H1 (cell line): ENCODE data around the gene IDI2. TPM values are rescaled to one million over a fixed set of nuclear protein-coding genes. Genes with fewer than 3 reads are reported as not detected.

ENCODE experiments used
- CTCF ChIA-PET: fragments of 300-600 bp; sonication (Branson Sonifier 250); formaldehyde crosslinking; loops from one replicate; lab custom pipeline; 2021; ENCODE audit not compliant: partially characterized antibody; lab: Charles Lee
- POLR2A ChIA-PET: fragments of 300-600 bp; sonication (Branson Sonifier 250); formaldehyde crosslinking; loops from one replicate; lab custom pipeline; 2021; ENCODE audit warnings: inconsistent platforms; ENCODE audit not compliant: partially characterized antibody; lab: Charles Lee
- DNase-seq, 2 experiments: peaks; one replicate each; pipeline versions ENCODE4 v3.0.0 to v3.0.0-alpha.2; 2010 to 2022; ENCODE audit warnings: low spot score in 2 of 2, low read depth in 1 of 2, mixed read lengths in 1 of 2
- FAIRE-seq: peaks from 2 replicates; lab custom pipeline; 2011; peaks lifted over from hg19 to GRCh38; lab: Jason Lieb, UNC
- H2AFZ ChIP-seq: 2 replicates; pipeline ENCODE4 v1.8.1; 2012; ENCODE audit warnings: low read length, inconsistent platforms
- H2AK5ac ChIP-seq: 2 replicates; pipeline ENCODE4 v1.6.1; 2013; ENCODE audit warnings: low read depth, low read length
- H2BK120ac ChIP-seq: replicated peaks from 2 replicates; pipeline ENCODE3; 2013; ENCODE audit warnings: low read depth, low read length, inconsistent platforms
- H2BK12ac ChIP-seq: 2 replicates; pipeline ENCODE4 v1.6.1; 2013; ENCODE audit warnings: low read depth, low read length
- H2BK15ac ChIP-seq: 2 replicates; pipeline ENCODE4 v1.6.1; 2013; ENCODE audit warnings: low read length
- H2BK20ac ChIP-seq: 2 replicates; pipeline ENCODE4 v1.6.1; 2013; ENCODE audit warnings: low read length
- H2BK5ac ChIP-seq: 2 replicates; pipeline ENCODE4 v1.6.1; 2013; ENCODE audit warnings: low read depth, low read length
- H3K14ac ChIP-seq: 2 replicates; pipeline ENCODE4 v1.6.1; 2013; ENCODE audit warnings: inconsistent platforms; ENCODE audit not compliant: insufficient read length
- H3K18ac ChIP-seq: 2 replicates; pipeline ENCODE4 v1.6.1; 2013; ENCODE audit warnings: low read length; ENCODE audit errors: extremely low read depth
- H3K23ac ChIP-seq: 2 replicates; pipeline ENCODE4 v1.6.1; 2013; ENCODE audit warnings: inconsistent platforms; ENCODE audit not compliant: insufficient read length
- H3K23me2 ChIP-seq: 2 replicates; pipeline ENCODE4 v1.6.1; 2013; ENCODE audit warnings: low read depth, low read length
- H3K27ac ChIP-seq: 2 replicates; pipeline ENCODE4 v1.6.1; 2011; ENCODE audit warnings: low read depth, low read length, inconsistent platforms
- H3K27me3 ChIP-seq, 4 experiments: replicated peaks in 1 of 4; 1 replicate in 1 of 4; 2 replicates in 3 of 4; pipeline versions ENCODE4 v1.6.1 to v1.8.1; 2011 to 2013; ENCODE audit warnings: low read length in 3 of 4, mild to moderate bottlenecking in 3 of 4, inconsistent platforms in 2 of 4, mixed read lengths in 2 of 4, moderate library complexity in 1 of 4; ENCODE audit not compliant: control insufficient read depth in 3 of 4, insufficient read depth in 3 of 4; ENCODE audit errors: extremely low read depth in 1 of 4
- H3K36me3 ChIP-seq, 4 experiments: 2 replicates each; pipeline versions ENCODE4 v1.6.1 to v1.8.1; 2011 to 2013; ENCODE audit warnings: mild to moderate bottlenecking in 4 of 4, low read length in 3 of 4, moderate library complexity in 2 of 4, control low read depth in 1 of 4, inconsistent platforms in 1 of 4; ENCODE audit not compliant: insufficient read depth in 4 of 4, control insufficient read depth in 2 of 4
- H3K4ac ChIP-seq: replicated peaks from 2 replicates; pipeline ENCODE3; 2013; ENCODE audit warnings: low read length, low read depth, mixed read lengths, inconsistent platforms; ENCODE audit not compliant: insufficient read length
- H3K4me1 ChIP-seq, 4 experiments: replicated peaks in 1 of 4; 1 replicate in 1 of 4; 2 replicates in 3 of 4; pipeline versions ENCODE4 v1.6.1 to v1.8.1; 2011 to 2013; ENCODE audit warnings: low read length in 3 of 4, inconsistent platforms in 2 of 4, mixed read lengths in 1 of 4; ENCODE audit not compliant: insufficient read depth in 4 of 4, control insufficient read depth in 3 of 4
- H3K4me2 ChIP-seq, 2 experiments: 2 replicates each; pipeline versions ENCODE4 v1.6.1 to v1.8.1; 2011 to 2013; ENCODE audit warnings: low read depth in 2 of 2, low read length in 2 of 2, control low read depth in 1 of 2, inconsistent platforms in 1 of 2, mild to moderate bottlenecking in 1 of 2; ENCODE audit not compliant: insufficient read depth in 1 of 2
- H3K4me3 ChIP-seq, 4 experiments: fragments of 200-600, 300-600 bp in 1 of 4; sonication (generic), shearing (Covaris generic), sonication (Bioruptor Twin) in 1 of 4; 2 replicates each; pipeline versions ENCODE4 v1.5.1 to v1.8.1; 2011 to 2016; ENCODE audit warnings: low read length in 4 of 4, low read depth in 3 of 4, control low read depth in 2 of 4, inconsistent platforms in 2 of 4, mild to moderate bottlenecking in 2 of 4, mixed read lengths in 1 of 4, moderate library complexity in 1 of 4; ENCODE audit not compliant: insufficient read depth in 2 of 4; ENCODE audit errors: extremely low read depth in 1 of 4
- H3K56ac ChIP-seq: replicated peaks from 2 replicates; pipeline ENCODE3; 2013; ENCODE audit warnings: low read depth, mild to moderate bottlenecking, mixed read lengths, low read length, inconsistent platforms; ENCODE audit not compliant: insufficient read length
- H3K79me1 ChIP-seq: 2 replicates; pipeline ENCODE4 v1.6.1; 2013; ENCODE audit warnings: low read depth, low read length, control low read depth
- H3K79me2 ChIP-seq, 2 experiments: 2 replicates each; pipeline versions ENCODE4 v1.6.1 to v1.8.1; 2012 to 2013; ENCODE audit warnings: low read length in 2 of 2, mild to moderate bottlenecking in 2 of 2, inconsistent platforms in 1 of 2; ENCODE audit not compliant: insufficient read depth in 2 of 2, control insufficient read depth in 1 of 2
- H3K9ac ChIP-seq, 4 experiments: replicated peaks in 1 of 4; 1 replicate in 1 of 4; 2 replicates in 3 of 4; pipeline versions ENCODE4 v1.6.1 to v1.8.1; 2011 to 2013; ENCODE audit warnings: low read depth in 3 of 4, low read length in 3 of 4, control low read depth in 2 of 4, mild to moderate bottlenecking in 2 of 4, moderate library complexity in 2 of 4, inconsistent platforms in 1 of 4; ENCODE audit errors: extremely low read depth in 1 of 4
- H3K9me3 ChIP-seq, 2 experiments: 2 replicates each; pipeline versions ENCODE4 v1.6.1 to v1.8.1; 2012 to 2013; ENCODE audit warnings: mild to moderate bottlenecking in 2 of 2, moderate library complexity in 2 of 2, control low read depth in 1 of 2, inconsistent platforms in 1 of 2, low read depth in 1 of 2, low read length in 1 of 2, mixed read lengths in 1 of 2; ENCODE audit not compliant: insufficient read depth in 2 of 2
- H4K20me1 ChIP-seq, 2 experiments: replicated peaks in 1 of 2; 2 replicates each; pipeline versions ENCODE3 to v1.8.1; 2011 to 2013; ENCODE audit warnings: inconsistent platforms in 2 of 2, low read length in 2 of 2, mild to moderate bottlenecking in 1 of 2; ENCODE audit not compliant: insufficient read depth in 2 of 2, control insufficient read depth in 1 of 2
- H4K5ac ChIP-seq: 2 replicates; pipeline ENCODE4 v1.6.1; 2013; ENCODE audit warnings: low read length, low read depth, mixed read lengths, inconsistent platforms; ENCODE audit not compliant: insufficient read length
- H4K8ac ChIP-seq: 2 replicates; pipeline ENCODE4 v1.8.0; 2013; ENCODE audit warnings: mild to moderate bottlenecking, moderate library complexity, low read length, inconsistent platforms; ENCODE audit not compliant: insufficient read depth; ENCODE audit errors: extremely low read depth
- H4K91ac ChIP-seq: replicated peaks from 2 replicates; pipeline ENCODE3; 2013; ENCODE audit warnings: low read length, mixed read lengths, inconsistent platforms; ENCODE audit not compliant: insufficient read length
- ASH2L ChIP-seq: fragments of 200-600, 300-600 bp; sonication (generic); IDR thresholded peaks from one replicate; pipeline ENCODE4 v1.7.1; 2017; ENCODE audit warnings: low read length
- BACH1 ChIP-seq: IDR thresholded peaks from 2 replicates; pipeline ENCODE4 v1.6.1; 2012; ENCODE audit warnings: low read length, improper control_type of control experiment
- EGR1 ChIP-seq: IDR thresholded peaks from 2 replicates; pipeline ENCODE4 v1.6.1; 2011; ENCODE audit warnings: low read depth, low read length, borderline replicate concordance
- KDM4A ChIP-seq: IDR thresholded peaks from one replicate; pipeline ENCODE4 v1.7.1; 2012; ENCODE audit warnings: low read depth, mild to moderate bottlenecking, moderate library complexity, low read length, inconsistent platforms; ENCODE audit not compliant: severe bottlenecking
- POU5F1 ChIP-seq: IDR thresholded peaks from 2 replicates; pipeline ENCODE4 v1.6.1; 2011; ENCODE audit warnings: low read depth, mild to moderate bottlenecking, low read length, moderate library complexity
- RNF2 ChIP-seq: fragments of 200-900, 300-1000 bp; sonication (generic); IDR thresholded peaks from 2 replicates; pipeline ENCODE4 v1.7.1; 2016; ENCODE audit warnings: borderline replicate concordance, low read depth, mild to moderate bottlenecking, antibody characterized with exemption, low read length; ENCODE audit not compliant: poor library complexity, severe bottlenecking; ENCODE audit errors: missing control alignments
- SIX5 ChIP-seq: IDR thresholded peaks from 2 replicates; pipeline ENCODE4 v1.6.1; 2011; ENCODE audit warnings: mild to moderate bottlenecking, low read depth, low read length
- WGBS, 2 experiments: shearing (Covaris generic) in 1 of 2; methylation state at CpG; one replicate each; pipeline versions ENCODE4 v1.1.6 to v1.1.7; 2013 to 2015; ENCODE audit warnings: low lambda C conversion rate in 2 of 2, mixed read lengths in 2 of 2, inconsistent platforms in 1 of 2, low coverage in 1 of 2, missing lambda C conversion rate in 1 of 2; ENCODE audit not compliant: insufficient replicate concordance in 2 of 2, insufficient coverage in 1 of 2, insufficient read length in 1 of 2; ENCODE audit errors: extremely low coverage in 1 of 2, missing lambda C conversion rate in 1 of 2; 5-methylcytosine and 5-hydroxymethylcytosine counted together
- polyA plus RNA-seq, 7 experiments: library from polyadenylated mRNA; depleted of rRNA in 3 of 7; stranded (reverse) in 5 of 7; unstranded in 2 of 7; fragments of >200 nt in 5 of 7; fragments of 200-250 nt in 2 of 7; gene quantifications; 1 replicate in 5 of 7; 2 replicates in 1 of 7; 4 replicates in 1 of 7; pipeline versions ENCODE4 v1.2.1 to v1.2.3, GENCODE V29; 2011 to 2013; ENCODE audit warnings: missing spikeins in 2 of 7, mixed read lengths in 2 of 7
- total RNA-seq: library from RNA; stranded (reverse); fragmentation: NEBNext Ultra II Directional; extraction: Animal tissue kit (Norgen Biotek cat#: 25700); gene quantifications from 2 replicates; pipeline ENCODE4 v1.2.1, GENCODE V29; 2021

IDI2 gene
- total and polyA plus RNA-seq, 2 of the 8 experiments (the other 6 are each of a cell fraction or from before 2014, with no cell fraction given): not detected

DNA sequence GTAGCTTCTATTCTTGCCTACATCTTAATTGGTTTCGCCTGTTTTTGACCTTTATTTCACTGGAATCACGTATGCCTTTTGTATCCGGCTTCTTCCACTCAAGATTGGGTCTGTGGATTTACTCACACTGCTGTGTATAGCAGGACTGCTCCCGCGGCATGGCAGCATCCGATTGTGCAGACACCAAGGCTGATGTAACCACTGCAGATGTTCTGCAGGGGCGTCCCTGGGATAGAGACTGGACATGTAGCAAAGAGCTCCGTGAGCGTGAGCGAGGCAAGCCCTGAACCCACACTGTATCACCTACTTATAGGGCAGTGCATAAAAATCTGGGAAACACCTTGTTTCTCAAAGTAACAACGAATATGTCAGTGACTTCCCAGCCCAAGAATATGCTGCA is 11.4 kb upstream of the IDI2 start:
- FAIRE-seq: no peak

More for the DNA sequence above, 11.4 kb upstream of the IDI2 start:
- H4K8ac ChIP-seq: no peak overlapping the region
- no peak overlapping the region for H3K9ac ChIP-seq
- DNase-seq: no peak
- peaks cover 4 to 7% of the 10 kb centered on the region in 2 experiments for H4K20me1 ChIP-seq
- no peak overlapping the region for H3K23ac ChIP-seq
- H3K23me2 ChIP-seq: no peaks in the 10 kb centered on the region
- H3K56ac ChIP-seq: no peak overlapping the region
- H3K4ac ChIP-seq: peak overlapping the region; percentile 11
- H3K4me2 ChIP-seq: no peak overlapping the region
- no peaks in the 10 kb centered on the region; a peak in 1 of 7 replicates for H3K4me1 ChIP-seq
- no peak overlapping the region for H2AFZ ChIP-seq
- no peaks in the 10 kb centered on the region for H3K27me3 ChIP-seq
- no peaks in the 10 kb centered on the region; the same call in 1 of the 2 replicates for H3K79me1 ChIP-seq
- H3K36me3 ChIP-seq: peaks cover 0 to 28% (median 14%) of the 10 kb centered on the region in 4 experiments; a peak in 6 of 8 replicates
- H2BK20ac ChIP-seq: no peak overlapping the region
- no peak overlapping the region for H3K14ac ChIP-seq
- H3K9me3 ChIP-seq: no peaks in the 10 kb centered on the region
- TF ChIP-seq RNF2 (no peak), POU5F1 (no peak), EGR1 (no peak), ASH2L (no peak), SIX5 (no peak), BACH1 (no peak), KDM4A (no peak)
- no peak overlapping the region for H4K91ac ChIP-seq
- POLR2A ChIA-PET: interaction anchor here (1.0 to 2.0 kb wide), 9 partner anchors 9 to 31 kb away, joined by 3 to 7 read pairs (median 4); partner anchors contain the start of genes IDI1 and WDR37
- CTCF ChIA-PET: no interaction called here
- H3K4me3 ChIP-seq: no peak overlapping the region
- H2AK5ac ChIP-seq: no peak overlapping the region
- no peak overlapping the region for H2BK15ac ChIP-seq
- H3K18ac ChIP-seq: no peak overlapping the region
- H2BK120ac ChIP-seq: no peak overlapping the region
- no peak overlapping the region for H3K27ac ChIP-seq
- H4K5ac ChIP-seq: no peak overlapping the region
- H2BK12ac ChIP-seq: no peak overlapping the region
- 94% methylated on average over 11 of the region's 11 CpGs; no CpG with 5 or more reads in 1 of the 2 experiments for WGBS, 2 experiments
- no peaks in the 10 kb centered on the region for H3K79me2 ChIP-seq
- H2BK5ac ChIP-seq: no peak overlapping the region
